ENCODE data around the gene WDR74. TPM values are rescaled to one million over a fixed set of nuclear protein-coding genes. Genes with fewer than 3 reads are reported as not detected.
A peak's percentile ranks its signal among the peaks of the same experiment; 100 is the strongest.

Gene WDR74
- total and polyA plus RNA-seq, 9 of the 15 experiments (the other 6 are each of a cell fraction or from before 2014, with no cell fraction given), result 32.7 to 210 (median 114) TPM

DNA sequence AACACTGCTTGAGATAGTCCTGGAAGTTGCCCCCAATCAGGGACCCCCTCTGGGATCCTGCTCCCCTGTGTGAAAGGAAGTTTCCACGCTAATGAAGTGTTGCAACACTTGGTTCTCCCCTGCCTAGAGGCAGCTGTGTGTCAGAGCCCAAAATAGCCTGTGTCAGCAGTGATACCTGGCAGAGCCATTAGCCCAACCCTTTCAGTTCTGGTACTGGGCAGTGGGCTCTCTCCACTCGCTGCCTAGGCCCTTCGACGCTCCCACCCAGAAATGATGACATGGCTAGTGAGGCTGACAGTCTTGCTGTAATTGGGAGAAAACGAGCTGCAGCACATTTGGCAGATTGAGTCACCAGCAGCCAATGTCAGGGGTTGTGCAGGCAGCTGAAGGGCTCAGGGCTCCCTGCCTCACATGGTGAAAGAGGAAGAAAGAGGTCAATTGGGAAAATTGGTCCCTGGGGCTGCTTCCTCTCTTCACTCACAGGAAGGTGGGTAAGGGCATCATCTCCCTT lies 32.7 kb downstream of the WDR74 start (continued):
- TF ChIP-seq CEBPG (CRISPR knock-in tag; IDR thresholded peaks at IDR 0.05) (peak; percentile 63), CEBPG (tag; conservative IDR thresholded peaks at IDR 0.05 in 1 of 2, IDR thresholded peaks at IDR 0.05 in 1 of 2) (peak; percentile 60 to 64; a peak in 3 of 4 replicates), KLF13 (tag; IDR thresholded peaks at IDR 0.05; ENCODE audit: borderline replicate concordance, low read depth) (no peak)
- TF ChIP-seq, protein P1, sequence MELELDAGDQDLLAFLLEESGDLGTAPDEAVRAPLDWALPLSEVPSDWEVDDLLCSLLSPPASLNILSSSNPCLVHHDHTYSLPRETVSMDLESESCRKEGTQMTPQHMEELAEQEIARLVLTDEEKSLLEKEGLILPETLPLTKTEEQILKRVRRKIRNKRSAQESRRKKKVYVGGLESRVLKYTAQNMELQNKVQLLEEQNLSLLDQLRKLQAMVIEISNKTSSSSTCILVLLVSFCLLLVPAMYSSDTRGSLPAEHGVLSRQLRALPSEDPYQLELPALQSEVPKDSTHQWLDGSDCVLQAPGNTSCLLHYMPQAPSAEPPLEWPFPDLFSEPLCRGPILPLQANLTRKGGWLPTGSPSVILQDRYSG (tag; conservative IDR thresholded peaks at IDR 0.05; ENCODE audit: low read depth), result no peak

DNA sequence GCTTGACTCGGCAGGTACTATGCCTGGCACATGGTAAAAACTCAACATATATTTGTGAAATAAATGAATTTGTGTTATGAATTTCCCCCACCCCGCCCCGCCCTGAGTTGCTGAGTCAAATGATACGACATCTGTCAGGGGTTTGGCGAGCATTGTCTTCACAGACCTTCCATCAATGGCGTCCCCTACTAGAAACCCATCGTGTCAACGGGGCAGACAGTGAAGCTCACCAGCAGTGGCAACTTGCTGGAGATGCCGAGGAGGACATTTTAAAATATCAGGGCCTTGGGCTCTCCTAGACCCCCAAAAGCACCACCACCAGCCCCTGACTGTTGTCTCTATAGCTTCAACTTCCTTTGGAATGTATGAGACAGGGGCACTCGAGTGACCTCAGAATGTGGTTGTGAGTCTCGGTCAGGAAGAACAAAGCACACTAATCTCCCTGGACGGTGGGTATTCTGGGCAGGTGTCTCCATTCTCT lies 33.4 kb downstream of the WDR74 start:
- H3K9me1 ChIP-seq (ENCODE audit: control insufficient read depth, insufficient read depth, low read length), result no peaks in the 10 kb centered on the region
- BruUV-seq (replicated peaks), result no TSS peak
- peak overlapping the region; percentile 72 for H3K27ac ChIP-seq (ENCODE audit: extremely low read depth, low read depth, low read length)
- peaks cover 9% of the 10 kb centered on the region; the same call in 1 of the 2 replicates for H4K20me1 ChIP-seq (replicated peaks; ENCODE audit: control insufficient read depth, insufficient read depth, low read length)
- peak; percentile 6 for FAIRE-seq
- H3K9me3 ChIP-seq (replicated peaks; ENCODE audit: control insufficient read depth, insufficient read depth, low read depth, low read length), result no peaks in the 10 kb centered on the region
- DNase-seq (ENCODE audit: extremely low read depth in 1 of 4, low spot score in 3 of 4), result peak; percentile 29 to 63 (median 44)
- in situ Hi-C loops (cut with MboI) (no loop called here), intact Hi-C loops (cut with micrococcal nuclease) (loop anchor here (1.0 to 5.0 kb wide), 3 partner anchors 25 to 56 kb away; no protein-coding TSS in a partner anchor)
- peak overlapping the region; percentile 79 for H2AFZ ChIP-seq (ENCODE audit: low read depth, low read length)
- peaks cover 32% of the 10 kb centered on the region for H3K36me3 ChIP-seq (ENCODE audit: control insufficient read depth, insufficient read depth, low read length)
- POLR2A ChIA-PET, result interaction anchor here (0.6 to 3.5 kb wide), 17 partner anchors 9 to 1280 kb away, joined by 3 to 40 read pairs (median 8); partner anchors contain the start of genes LRRN4CL, STX5, TUT1 and WDR74
- WGBS (ENCODE audit: insufficient coverage, low coverage, missing lambda C conversion rate), result 4% methylated on average over 11 of the region's 12 CpGs
- H3K4me3 ChIP-seq, result peak overlapping the region; percentile 94
- peak overlapping the region; percentile 90 to 97; a peak in 3 of 4 replicates for H3K9ac ChIP-seq (ENCODE audit: insufficient read depth in 1 of 2, low read depth in 2 of 2, low read length in 2 of 2)
- H3K4me2 ChIP-seq (ENCODE audit: insufficient read depth, low read length), result peak overlapping the region; percentile 97
- CTCF ChIA-PET (ENCODE audit: low intra/inter-chr PET ratio), result no interaction called here
- H3K79me2 ChIP-seq (ENCODE audit: control insufficient read depth, insufficient read depth, low read length), result peaks cover 28% of the 10 kb centered on the region
- H3K27me3 ChIP-seq (ENCODE audit: control insufficient read depth in 2 of 2, insufficient read depth in 2 of 2, low read length in 2 of 2), result no peaks in the 10 kb centered on the region
- peak; percentile 51 for ATAC-seq
- peaks cover 11 to 19% of the 10 kb centered on the region in 2 experiments; a peak in 4 of 5 replicates for H3K4me1 ChIP-seq (replicated peaks in 1 of 2; ENCODE audit: control insufficient read depth in 2 of 2, insufficient read depth in 2 of 2, low read length in 2 of 2)
- TF ChIP-seq KLF16 (IDR thresholded peaks at IDR 0.05) (no peak), NFRKB (IDR thresholded peaks at IDR 0.05; ENCODE audit: low read depth) (0 out of 2 replicates have a peak, but pooled peaks have one; percentile 1), RAD51 (IDR thresholded peaks at IDR 0.05; ENCODE audit: borderline replicate concordance, low read depth) (no peak), THRAP3 (IDR thresholded peaks at IDR 0.05; ENCODE audit: borderline replicate concordance) (no peak), CEBPG (CRISPR knock-in tag; IDR thresholded peaks at IDR 0.05) (no peak), CEBPG (tag; conservative IDR thresholded peaks at IDR 0.05 in 1 of 2, IDR thresholded peaks at IDR 0.05 in 1 of 2) (no peak), ATF7 (IDR thresholded peaks at IDR 0.05) (no peak), TRIM25 (IDR thresholded peaks at IDR 0.05; ENCODE audit: borderline replicate concordance) (no peak), CBX5 (IDR thresholded peaks at IDR 0.05; ENCODE audit: borderline replicate concordance, low read depth) (no peak), MAFK (IDR thresholded peaks at IDR 0.05; ENCODE audit: low read length) (no peak), TAF15 (IDR thresholded peaks at IDR 0.05; ENCODE audit: low read depth, low read length) (no peak), XRCC5 (IDR thresholded peaks at IDR 0.05; ENCODE audit: low read depth, low read length) (no peak), ETV5 (CRISPR knock-in tag; IDR thresholded peaks at IDR 0.05; ENCODE audit: low read depth) (no peak), PREB (CRISPR knock-in tag; IDR thresholded peaks at IDR 0.05) (no peak), CBX1 (IDR thresholded peaks at IDR 0.05; ENCODE audit: low read depth) (no peak)

All from K562 (cell line).